Astrocyte of the hippocampus (primary cell): ENCODE results near the gene HDGF.
A peak's percentile ranks its signal among the peaks of the same experiment; 100 is the strongest.
"Not testable (repeated sequence)": the region's sequence is repeated elsewhere in the genome, so short reads cannot be mapped to it uniquely, and the experiment has no call there.

Experiments used
- DNase-seq: peaks from one replicate; pipeline ENCODE4 v3.0.0; 2011; ENCODE audit warnings: low read depth, low spot score

HDGF gene

GRCh38 chr1:156767101-156767878 lies 15.8 kb upstream of the HDGF start, which contains the start of gene PRCC:
Gene PRCC (plus strand): TSS chr1:156767535. CDS start chr1:156767772, 237 bp downstream.
- DNase-seq = peak; percentile 100

- peak; percentile 25 for DNase-seq
These were observed 15.0 kb upstream of the HDGF start for GRCh38 chr1:156766298-156767100.

- DNase-seq = no peak
These were observed 14.2 kb upstream of the HDGF start for GRCh38 chr1:156765666-156766065.

GRCh38 chr1:156765136-156765535 lies 13.7 kb upstream of the HDGF start:
- not testable (repeated sequence) for DNase-seq

GRCh38 chr1:156760796-156761104 lies 9.3 kb upstream of the HDGF start:
- DNase-seq = no peak

GRCh38 chr1:156760092-156760795 lies 8.8 kb upstream of the HDGF start:
- DNase-seq = no peak

- not testable (repeated sequence) for DNase-seq
These were observed 6.2 kb upstream of the HDGF start for GRCh38 chr1:156757572-156758253.

- no peak for DNase-seq
These were observed 4.9 kb upstream of the HDGF start for GRCh38 chr1:156756355-156756754.

GRCh38 chr1:156755527-156755950 lies 4.1 kb upstream of the HDGF start:
- DNase-seq = no peak

GRCh38 chr1:156754219-156754618 lies 2.7 kb upstream of the HDGF start:
- no peak for DNase-seq

- DNase-seq = no peak
These were observed 1.5 kb upstream of the HDGF start for GRCh38 chr1:156752843-156753482.

GRCh38 chr1:156751757-156752481 lies 444 bp upstream of the HDGF start:
- DNase-seq = peak; percentile 99

GRCh38 chr1:156750711-156751450 lies 594 bp downstream of the HDGF start:
- DNase-seq = no peak

GRCh38 chr1:156750191-156750672 lies 1.2 kb downstream of the HDGF start:
- DNase-seq = peak; percentile 28

GRCh38 chr1:156749419-156750118 lies 1.9 kb downstream of the HDGF start:
- no peak for DNase-seq

GRCh38 chr1:156748670-156749418 lies 2.6 kb downstream of the HDGF start:
- peak; percentile 58 for DNase-seq

- DNase-seq = peak; percentile 14
These were observed 3.5 kb downstream of the HDGF start for GRCh38 chr1:156747742-156748669.
